ENCODE results near the gene HABP2.

GRCh38 chr10:113550365-113550764, 2.5 kb upstream of the HABP2 start:
- no peak for TF ChIP-seq CTCF (IDR thresholded peaks at IDR 0.05; ENCODE audit: insufficient read depth, low read depth, low read length)
- TF ChIP-seq EZH2 (IDR thresholded peaks at IDR 0.05; ENCODE audit: insufficient read depth, low read length): no peak

Data from astrocyte (in vitro differentiated cells and primary cell).